H1 (cell line): ENCODE data around the gene DLK2. TPM values are rescaled to one million over a fixed set of nuclear protein-coding genes. Genes with fewer than 3 reads are reported as not detected.

Experiments used
- CTCF ChIA-PET: fragments of 300-600 bp; sonication (Branson Sonifier 250); formaldehyde crosslinking; loops from one replicate; lab custom pipeline; 2021; ENCODE audit not compliant: partially characterized antibody; lab: Charles Lee
- POLR2A ChIA-PET: fragments of 300-600 bp; sonication (Branson Sonifier 250); formaldehyde crosslinking; loops from one replicate; lab custom pipeline; 2021; ENCODE audit warnings: inconsistent platforms; ENCODE audit not compliant: partially characterized antibody; lab: Charles Lee
- DNase-seq, 2 experiments: peaks; one replicate each; pipeline versions ENCODE4 v3.0.0 to v3.0.0-alpha.2; 2010 to 2022; ENCODE audit warnings: low spot score in 2 of 2, low read depth in 1 of 2, mixed read lengths in 1 of 2
- FAIRE-seq: peaks from 2 replicates; lab custom pipeline; 2011; peaks lifted over from hg19 to GRCh38; lab: Jason Lieb, UNC
- H2AFZ ChIP-seq: 2 replicates; pipeline ENCODE4 v1.8.1; 2012; ENCODE audit warnings: low read length, inconsistent platforms
- H2AK5ac ChIP-seq: 2 replicates; pipeline ENCODE4 v1.6.1; 2013; ENCODE audit warnings: low read depth, low read length
- H2BK120ac ChIP-seq: replicated peaks from 2 replicates; pipeline ENCODE3; 2013; ENCODE audit warnings: low read depth, low read length, inconsistent platforms
- H2BK12ac ChIP-seq: 2 replicates; pipeline ENCODE4 v1.6.1; 2013; ENCODE audit warnings: low read depth, low read length
- H2BK15ac ChIP-seq: 2 replicates; pipeline ENCODE4 v1.6.1; 2013; ENCODE audit warnings: low read length
- H2BK20ac ChIP-seq: 2 replicates; pipeline ENCODE4 v1.6.1; 2013; ENCODE audit warnings: low read length
- H2BK5ac ChIP-seq: 2 replicates; pipeline ENCODE4 v1.6.1; 2013; ENCODE audit warnings: low read depth, low read length
- H3K14ac ChIP-seq: 2 replicates; pipeline ENCODE4 v1.6.1; 2013; ENCODE audit warnings: inconsistent platforms; ENCODE audit not compliant: insufficient read length
- H3K18ac ChIP-seq: 2 replicates; pipeline ENCODE4 v1.6.1; 2013; ENCODE audit warnings: low read length; ENCODE audit errors: extremely low read depth
- H3K23ac ChIP-seq: 2 replicates; pipeline ENCODE4 v1.6.1; 2013; ENCODE audit warnings: inconsistent platforms; ENCODE audit not compliant: insufficient read length
- H3K23me2 ChIP-seq: 2 replicates; pipeline ENCODE4 v1.6.1; 2013; ENCODE audit warnings: low read depth, low read length
- H3K27ac ChIP-seq: 2 replicates; pipeline ENCODE4 v1.6.1; 2011; ENCODE audit warnings: low read depth, low read length, inconsistent platforms
- H3K27me3 ChIP-seq, 4 experiments: replicated peaks in 1 of 4; 1 replicate in 1 of 4; 2 replicates in 3 of 4; pipeline versions ENCODE4 v1.6.1 to v1.8.1; 2011 to 2013; ENCODE audit warnings: low read length in 3 of 4, mild to moderate bottlenecking in 3 of 4, inconsistent platforms in 2 of 4, mixed read lengths in 2 of 4, moderate library complexity in 1 of 4; ENCODE audit not compliant: control insufficient read depth in 3 of 4, insufficient read depth in 3 of 4; ENCODE audit errors: extremely low read depth in 1 of 4
- H3K36me3 ChIP-seq, 4 experiments: 2 replicates each; pipeline versions ENCODE4 v1.6.1 to v1.8.1; 2011 to 2013; ENCODE audit warnings: mild to moderate bottlenecking in 4 of 4, low read length in 3 of 4, moderate library complexity in 2 of 4, control low read depth in 1 of 4, inconsistent platforms in 1 of 4; ENCODE audit not compliant: insufficient read depth in 4 of 4, control insufficient read depth in 2 of 4
- H3K4ac ChIP-seq: replicated peaks from 2 replicates; pipeline ENCODE3; 2013; ENCODE audit warnings: low read length, low read depth, mixed read lengths, inconsistent platforms; ENCODE audit not compliant: insufficient read length
- H3K4me1 ChIP-seq, 4 experiments: replicated peaks in 1 of 4; 1 replicate in 1 of 4; 2 replicates in 3 of 4; pipeline versions ENCODE4 v1.6.1 to v1.8.1; 2011 to 2013; ENCODE audit warnings: low read length in 3 of 4, inconsistent platforms in 2 of 4, mixed read lengths in 1 of 4; ENCODE audit not compliant: insufficient read depth in 4 of 4, control insufficient read depth in 3 of 4
- H3K4me2 ChIP-seq, 2 experiments: 2 replicates each; pipeline versions ENCODE4 v1.6.1 to v1.8.1; 2011 to 2013; ENCODE audit warnings: low read depth in 2 of 2, low read length in 2 of 2, control low read depth in 1 of 2, inconsistent platforms in 1 of 2, mild to moderate bottlenecking in 1 of 2; ENCODE audit not compliant: insufficient read depth in 1 of 2
- H3K4me3 ChIP-seq, 4 experiments: fragments of 200-600, 300-600 bp in 1 of 4; sonication (generic), shearing (Covaris generic), sonication (Bioruptor Twin) in 1 of 4; 2 replicates each; pipeline versions ENCODE4 v1.5.1 to v1.8.1; 2011 to 2016; ENCODE audit warnings: low read length in 4 of 4, low read depth in 3 of 4, control low read depth in 2 of 4, inconsistent platforms in 2 of 4, mild to moderate bottlenecking in 2 of 4, mixed read lengths in 1 of 4, moderate library complexity in 1 of 4; ENCODE audit not compliant: insufficient read depth in 2 of 4; ENCODE audit errors: extremely low read depth in 1 of 4
- H3K56ac ChIP-seq: replicated peaks from 2 replicates; pipeline ENCODE3; 2013; ENCODE audit warnings: low read depth, mild to moderate bottlenecking, mixed read lengths, low read length, inconsistent platforms; ENCODE audit not compliant: insufficient read length
- H3K79me1 ChIP-seq: 2 replicates; pipeline ENCODE4 v1.6.1; 2013; ENCODE audit warnings: low read depth, low read length, control low read depth
- H3K79me2 ChIP-seq, 2 experiments: 2 replicates each; pipeline versions ENCODE4 v1.6.1 to v1.8.1; 2012 to 2013; ENCODE audit warnings: low read length in 2 of 2, mild to moderate bottlenecking in 2 of 2, inconsistent platforms in 1 of 2; ENCODE audit not compliant: insufficient read depth in 2 of 2, control insufficient read depth in 1 of 2
- H3K9ac ChIP-seq, 4 experiments: replicated peaks in 1 of 4; 1 replicate in 1 of 4; 2 replicates in 3 of 4; pipeline versions ENCODE4 v1.6.1 to v1.8.1; 2011 to 2013; ENCODE audit warnings: low read depth in 3 of 4, low read length in 3 of 4, control low read depth in 2 of 4, mild to moderate bottlenecking in 2 of 4, moderate library complexity in 2 of 4, inconsistent platforms in 1 of 4; ENCODE audit errors: extremely low read depth in 1 of 4
- H3K9me3 ChIP-seq, 2 experiments: 2 replicates each; pipeline versions ENCODE4 v1.6.1 to v1.8.1; 2012 to 2013; ENCODE audit warnings: mild to moderate bottlenecking in 2 of 2, moderate library complexity in 2 of 2, control low read depth in 1 of 2, inconsistent platforms in 1 of 2, low read depth in 1 of 2, low read length in 1 of 2, mixed read lengths in 1 of 2; ENCODE audit not compliant: insufficient read depth in 2 of 2
- H4K20me1 ChIP-seq, 2 experiments: replicated peaks in 1 of 2; 2 replicates each; pipeline versions ENCODE3 to v1.8.1; 2011 to 2013; ENCODE audit warnings: inconsistent platforms in 2 of 2, low read length in 2 of 2, mild to moderate bottlenecking in 1 of 2; ENCODE audit not compliant: insufficient read depth in 2 of 2, control insufficient read depth in 1 of 2
- H4K5ac ChIP-seq: 2 replicates; pipeline ENCODE4 v1.6.1; 2013; ENCODE audit warnings: low read length, low read depth, mixed read lengths, inconsistent platforms; ENCODE audit not compliant: insufficient read length
- H4K8ac ChIP-seq: 2 replicates; pipeline ENCODE4 v1.8.0; 2013; ENCODE audit warnings: mild to moderate bottlenecking, moderate library complexity, low read length, inconsistent platforms; ENCODE audit not compliant: insufficient read depth; ENCODE audit errors: extremely low read depth
- H4K91ac ChIP-seq: replicated peaks from 2 replicates; pipeline ENCODE3; 2013; ENCODE audit warnings: low read length, mixed read lengths, inconsistent platforms; ENCODE audit not compliant: insufficient read length
- WGBS, 2 experiments: shearing (Covaris generic) in 1 of 2; methylation state at CpG; one replicate each; pipeline versions ENCODE4 v1.1.6 to v1.1.7; 2013 to 2015; ENCODE audit warnings: low lambda C conversion rate in 2 of 2, mixed read lengths in 2 of 2, inconsistent platforms in 1 of 2, low coverage in 1 of 2, missing lambda C conversion rate in 1 of 2; ENCODE audit not compliant: insufficient replicate concordance in 2 of 2, insufficient coverage in 1 of 2, insufficient read length in 1 of 2; ENCODE audit errors: extremely low coverage in 1 of 2, missing lambda C conversion rate in 1 of 2; 5-methylcytosine and 5-hydroxymethylcytosine counted together
- polyA plus RNA-seq, 7 experiments: library from polyadenylated mRNA; depleted of rRNA in 3 of 7; stranded (reverse) in 5 of 7; unstranded in 2 of 7; fragments of >200 nt in 5 of 7; fragments of 200-250 nt in 2 of 7; gene quantifications; 1 replicate in 5 of 7; 2 replicates in 1 of 7; 4 replicates in 1 of 7; pipeline versions ENCODE4 v1.2.1 to v1.2.3, GENCODE V29; 2011 to 2013; ENCODE audit warnings: missing spikeins in 2 of 7, mixed read lengths in 2 of 7
- total RNA-seq: library from RNA; stranded (reverse); fragmentation: NEBNext Ultra II Directional; extraction: Animal tissue kit (Norgen Biotek cat#: 25700); gene quantifications from 2 replicates; pipeline ENCODE4 v1.2.1, GENCODE V29; 2021
- TF ChIP-seq, protein P1 (sequence below): IDR thresholded peaks from 2 replicates; pipeline ENCODE4 v1.6.1; 2012; ENCODE audit warnings: low read length, inconsistent platforms

The DLK2 gene
- total and polyA plus RNA-seq, 2 of the 8 experiments (the other 6 are each of a cell fraction or from before 2014, with no cell fraction given) = 0.37 to 0.80 TPM

DNA sequence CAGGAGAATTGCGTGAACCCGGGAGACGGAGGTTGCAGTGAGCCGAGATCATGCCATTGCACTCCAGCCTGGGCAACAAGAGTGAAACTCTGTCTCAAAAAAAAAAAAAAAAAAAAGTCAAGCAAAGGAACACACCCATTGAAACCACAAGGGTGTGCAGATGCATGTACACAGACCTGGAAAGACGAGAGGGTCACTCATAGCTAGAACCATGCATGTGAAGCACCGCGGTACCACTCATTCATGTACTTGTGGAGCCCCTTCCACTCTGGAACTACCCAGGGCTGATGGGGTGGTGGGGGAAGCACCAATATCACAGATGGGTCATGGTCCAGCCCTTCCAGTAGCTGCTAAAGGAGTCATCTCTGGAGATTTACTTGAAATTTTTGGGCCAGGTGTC, 14.6 kb upstream of the DLK2 start:
- ChIA-PET POLR2A (interaction anchor here (0.8 to 1.4 kb wide), 3 partner anchors 9 to 26 kb away, joined by 3 to 4 read pairs (median 3); no protein-coding TSS in a partner anchor), CTCF (interaction anchor here (0.6 to 32.9 kb wide), 5 partner anchors 10 to 179 kb away, joined by 3 to 536 read pairs (median 5); partner anchors contain the start of gene LRRC73)
- Histone ChIP-seq H2AFZ (no peak overlapping the region), H4K5ac (no peak overlapping the region), H3K79me2 (no peaks in the 10 kb centered on the region), H3K27ac (no peak overlapping the region), H3K36me3 (no peaks in the 10 kb centered on the region), H2BK120ac (no peak overlapping the region), H3K18ac (no peak overlapping the region), H3K4me3 (no peak overlapping the region), H4K20me1 (no peaks in the 10 kb centered on the region), H3K4me1 (peaks cover 0 to 8% (median 5%) of the 10 kb centered on the region in 4 experiments; a peak in 4 of 7 replicates), H3K9me3 (no peaks in the 10 kb centered on the region), H3K23me2 (no peaks in the 10 kb centered on the region), H2BK12ac (peak overlapping the region; percentile 85; the same call in 1 of the 2 replicates), H3K14ac (no peak overlapping the region), H2BK15ac (no peak overlapping the region), H3K9ac (no peak overlapping the region), H4K8ac (no peak overlapping the region), H4K91ac (no peak overlapping the region), H2BK5ac (no peak overlapping the region), H3K4me2 (no peak overlapping the region), H3K4ac (no peak overlapping the region), H3K27me3 (no peaks in the 10 kb centered on the region), H3K56ac (no peak overlapping the region), H2AK5ac (no peak overlapping the region), H3K79me1 (no peaks in the 10 kb centered on the region), H2BK20ac (no peak overlapping the region), H3K23ac (no peak overlapping the region)
- FAIRE-seq (no peak), DNase-seq (no peak)
- 97% methylated on average over 7 of the region's 7 CpGs; no CpG with 5 or more reads in 1 of the 2 experiments for WGBS, 2 experiments
- TF ChIP-seq, protein P1, sequence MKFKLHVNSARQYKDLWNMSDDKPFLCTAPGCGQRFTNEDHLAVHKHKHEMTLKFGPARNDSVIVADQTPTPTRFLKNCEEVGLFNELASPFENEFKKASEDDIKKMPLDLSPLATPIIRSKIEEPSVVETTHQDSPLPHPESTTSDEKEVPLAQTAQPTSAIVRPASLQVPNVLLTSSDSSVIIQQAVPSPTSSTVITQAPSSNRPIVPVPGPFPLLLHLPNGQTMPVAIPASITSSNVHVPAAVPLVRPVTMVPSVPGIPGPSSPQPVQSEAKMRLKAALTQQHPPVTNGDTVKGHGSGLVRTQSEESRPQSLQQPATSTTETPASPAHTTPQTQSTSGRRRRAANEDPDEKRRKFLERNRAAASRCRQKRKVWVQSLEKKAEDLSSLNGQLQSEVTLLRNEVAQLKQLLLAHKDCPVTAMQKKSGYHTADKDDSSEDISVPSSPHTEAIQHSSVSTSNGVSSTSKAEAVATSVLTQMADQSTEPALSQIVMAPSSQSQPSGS = no peak
